SK-N-SH (cell line): ENCODE measurements around the gene PIGV. TPM values are rescaled to one million over a fixed set of nuclear protein-coding genes. Genes with fewer than 3 reads are reported as not detected.

Experiments used
- CTCF ChIA-PET: fragments of 300-600, 350-600 bp; formaldehyde crosslinking; extraction: SDS; loops from one replicate; lab custom pipeline; 2021; lab: Yijun Ruan, JAX
- POLR2A ChIA-PET: fragments of 350-600 bp; sonication (Branson Sonifier 250); formaldehyde crosslinking; extraction: SDS; loops from one replicate; lab custom pipeline; 2020; ENCODE audit warnings: antibody characterized with exemption, inconsistent platforms; lab: Yijun Ruan, JAX
- DNase-seq: peaks from one replicate; pipeline ENCODE4 v3.0.0; 2012
- H2AFZ ChIP-seq: fragments of 200-600 bp; sonication (generic); 2 replicates; pipeline ENCODE4 v1.8.1; 2016; ENCODE audit warnings: antibody characterized with exemption, mild to moderate bottlenecking, low read depth
- H3F3A ChIP-seq: fragments of 200-600 bp; sonication (generic); replicated peaks from 2 replicates; pipeline ENCODE3; 2016; ENCODE audit warnings: antibody characterized with exemption, mild to moderate bottlenecking; ENCODE audit not compliant: insufficient read depth
- H3K27ac ChIP-seq, 2 experiments: fragments of 200-500 bp in 1 of 2; fragments of 200-600 bp in 1 of 2; sonication (Bioruptor generic) in 1 of 2; sonication (generic), shearing (Covaris generic) in 1 of 2; 2 replicates each; pipeline versions ENCODE4 v1.5.1 to v1.6.1; 2014 to 2016; ENCODE audit warnings: low read depth in 2 of 2, inconsistent platforms in 1 of 2, low read length in 1 of 2, mild to moderate bottlenecking in 1 of 2, mixed read lengths in 1 of 2
- H3K27me3 ChIP-seq: fragments of 200-600 bp; sonication (generic), shearing (Covaris generic); 2 replicates; pipeline ENCODE4 v1.6.1; 2016; ENCODE audit warnings: mixed run types; ENCODE audit not compliant: insufficient read depth
- H3K36me3 ChIP-seq, 2 experiments: fragments of 200-500 bp in 1 of 2; fragments of 200-600 bp in 1 of 2; sonication (Bioruptor generic) in 1 of 2; sonication (generic) in 1 of 2; replicated peaks in 1 of 2; 2 replicates each; pipeline versions ENCODE3 to v1.5.1; 2014 to 2016; ENCODE audit warnings: low read length in 1 of 2, mild to moderate bottlenecking in 1 of 2; ENCODE audit not compliant: insufficient read depth in 2 of 2, control insufficient read depth in 1 of 2
- H3K4me1 ChIP-seq, 2 experiments: fragments of 200-500 bp in 1 of 2; fragments of 200-600 bp in 1 of 2; sonication (Bioruptor generic) in 1 of 2; sonication (generic), shearing (Covaris generic) in 1 of 2; 2 replicates each; pipeline versions ENCODE4 v1.5.1 to v1.6.1; 2014 to 2016; ENCODE audit warnings: low read depth in 1 of 2, low read length in 1 of 2, mixed run types in 1 of 2; ENCODE audit not compliant: insufficient read depth in 2 of 2, control insufficient read depth in 1 of 2
- H3K4me2 ChIP-seq: fragments of 200-600 bp; sonication (generic), shearing (Covaris generic); 2 replicates; pipeline ENCODE4 v1.6.1; 2017; ENCODE audit warnings: mixed run types
- H3K4me3 ChIP-seq, 2 experiments: fragments of 200-500 bp in 1 of 2; fragments of 200-600 bp in 1 of 2; sonication (Bioruptor generic) in 1 of 2; sonication (generic), shearing (Covaris generic) in 1 of 2; 2 replicates each; pipeline versions ENCODE4 v1.5.1 to v1.8.1; 2014 to 2016; ENCODE audit warnings: low read depth in 2 of 2, inconsistent platforms in 1 of 2, low read length in 1 of 2, mild to moderate bottlenecking in 1 of 2, mixed read lengths in 1 of 2, moderate library complexity in 1 of 2
- H3K79me2 ChIP-seq: fragments of 200-600 bp; sonication (generic); 2 replicates; pipeline ENCODE4 v1.8.1; 2017; ENCODE audit warnings: mild to moderate bottlenecking; ENCODE audit not compliant: insufficient read depth
- H3K9ac ChIP-seq: fragments of 200-600 bp; sonication (generic); 2 replicates; pipeline ENCODE4 v1.6.1; 2017; ENCODE audit warnings: mixed run types
- H3K9me2 ChIP-seq: fragments of 200-600 bp; sonication (generic); 2 replicates; pipeline ENCODE4 v1.6.1; 2017; ENCODE audit warnings: mixed run types
- H3K9me3 ChIP-seq: fragments of 200-600 bp; sonication (generic); 2 replicates; pipeline ENCODE4 v1.6.1; 2017; ENCODE audit warnings: mixed run types, mild to moderate bottlenecking, moderate library complexity
- H4K20me1 ChIP-seq: fragments of 200-600 bp; sonication (generic); 2 replicates; pipeline ENCODE4 v1.6.1; 2017; ENCODE audit warnings: mild to moderate bottlenecking, mixed run types; ENCODE audit not compliant: insufficient read depth
- EZH2phosphoT487 ChIP-seq: fragments of 200-600 bp; sonication (generic); IDR thresholded peaks from 2 replicates; pipeline ENCODE4 v1.6.1; 2017; ENCODE audit warnings: low read depth, mixed run types, mild to moderate bottlenecking, antibody characterized with exemption, moderate library complexity, borderline replicate concordance
- FOXM1 ChIP-seq: IDR thresholded peaks from 2 replicates; pipeline ENCODE4 v1.4.0; 2012; ENCODE audit warnings: low read depth, mild to moderate bottlenecking
- GATA2 ChIP-seq: sonication (generic); formaldehyde crosslinking; IDR thresholded peaks from 2 replicates; pipeline ENCODE4 v1.5.0; 2020; ENCODE audit warnings: mild to moderate bottlenecking, missing genetic modification reagents
- NRF1 ChIP-seq: IDR thresholded peaks from 2 replicates; pipeline ENCODE4 v1.6.1; 2012; ENCODE audit warnings: low read depth, mild to moderate bottlenecking, low read length
- POLR2AphosphoS5 ChIP-seq: IDR thresholded peaks from 2 replicates; pipeline ENCODE4 v1.6.1; 2012; ENCODE audit warnings: low read depth, low read length
- RCOR1 ChIP-seq: fragments of 150-350 bp; IDR thresholded peaks from 2 replicates; pipeline ENCODE4 v1.6.1; 2017; ENCODE audit warnings: antibody characterized with exemption, low read length
- SMC3 ChIP-seq: IDR thresholded peaks from 2 replicates; pipeline ENCODE4 v1.6.1; 2012; ENCODE audit warnings: low read depth, low read length, improper control_type of control experiment
- TAF1 ChIP-seq: IDR thresholded peaks from 2 replicates; pipeline ENCODE4 v1.6.1; 2012; ENCODE audit warnings: low read depth, mild to moderate bottlenecking, low read length, moderate library complexity, borderline replicate concordance
- TEAD4 ChIP-seq: IDR thresholded peaks from 2 replicates; pipeline ENCODE4 v1.4.0; 2012; ENCODE audit warnings: mild to moderate bottlenecking, borderline replicate concordance; ENCODE audit not compliant: insufficient read depth
- WGBS: methylation state at CpG from one replicate; pipeline ENCODE4 v1.1.6; 2017; ENCODE audit warnings: low lambda C conversion rate; 5-methylcytosine and 5-hydroxymethylcytosine counted together
- polyA plus RNA-seq, 3 experiments: library from polyadenylated mRNA; depleted of rRNA; stranded (reverse); fragments of >200 nt; gene quantifications; 2 replicates each; pipeline ENCODE4 v1.2.3, GENCODE V29; 2012

PIGV gene
- polyA plus RNA-seq, 1 of the 3 experiments (the other 2 are of a cell fraction): 16.5 TPM

- peaks cover 90% of the 10 kb centered on the region for H3K79me2 ChIP-seq
- H3K9me3 ChIP-seq: no peaks in the 10 kb centered on the region
- H3K4me2 ChIP-seq: no peak overlapping the region
- H3K9me2 ChIP-seq: no peaks in the 10 kb centered on the region
- no peak overlapping the region for H2AFZ ChIP-seq
- no peak overlapping the region for H3K9ac ChIP-seq
- H3K27ac ChIP-seq: no peak overlapping the region
- ChIA-PET POLR2A (no interaction called here), CTCF (no interaction called here)
- H3K4me1 ChIP-seq: peaks cover 12 to 20% of the 10 kb centered on the region in 2 experiments; a peak in 3 of 4 replicates
- H3K4me3 ChIP-seq: no peak overlapping the region
- H3K36me3 ChIP-seq: peaks cover 51% of the 10 kb centered on the region in 2 experiments
- DNase-seq: no peak
- TF ChIP-seq NRF1 (no peak), POLR2AphosphoS5 (no peak), EZH2phosphoT487 (no peak), TAF1 (no peak), FOXM1 (no peak), RCOR1 (no peak), GATA2 (CRISPR knock-in tag) (no peak)
- no peaks in the 10 kb centered on the region for H3K27me3 ChIP-seq
- H3F3A ChIP-seq: peaks cover 38% of the 10 kb centered on the region
- H4K20me1 ChIP-seq: peaks cover 13% of the 10 kb centered on the region; the same call in 1 of the 2 replicates
- WGBS: 96% methylated on average over 5 of the region's 5 CpGs
Measured at GRCh38 chr1:26740952-26741351, 46.8 kb upstream of the PIGV start.

- Histone ChIP-seq H3K4me3 (no peak overlapping the region), H3K36me3 (peaks cover 48 to 58% of the 10 kb centered on the region in 2 experiments), H2AFZ (no peak overlapping the region), H3K79me2 (peaks cover 90% of the 10 kb centered on the region), H3K4me1 (peaks cover 12 to 26% of the 10 kb centered on the region in 2 experiments; a peak in 3 of 4 replicates), H3F3A (peaks cover 42% of the 10 kb centered on the region), H3K9ac (no peak overlapping the region), H3K9me3 (no peaks in the 10 kb centered on the region), H3K9me2 (no peaks in the 10 kb centered on the region), H3K27me3 (no peaks in the 10 kb centered on the region), H4K20me1 (peaks cover 15% of the 10 kb centered on the region), H3K4me2 (peak overlapping the region; percentile 58), H3K27ac (peak overlapping the region; percentile 83 to 90)
- ChIA-PET POLR2A (interaction anchor here (0.6 kb wide), 1 partner anchor 9 kb away, joined by 6 read pairs; no protein-coding TSS in a partner anchor), CTCF (interaction anchor here (1.3 to 1.5 kb wide), 2 partner anchors 15 to 20 kb away, joined by 3 to 4 read pairs; no protein-coding TSS in a partner anchor)
- TF ChIP-seq TEAD4: no peak
- TF ChIP-seq SMC3: no peak
- no peak for DNase-seq
- 87% methylated on average over 8 of the region's 8 CpGs for WGBS
Measured at GRCh38 chr1:26743426-26744059, 44.2 kb upstream of the PIGV start.
